ENCODE results near the gene SLC38A5. TPM values are rescaled to one million over a fixed set of nuclear protein-coding genes. Genes with fewer than 3 reads are reported as not detected.

SLC38A5 gene
- total RNA-seq, 4 donors from 2014 or later = 5.7 to 14.3 (median 11.3) TPM

DNA sequence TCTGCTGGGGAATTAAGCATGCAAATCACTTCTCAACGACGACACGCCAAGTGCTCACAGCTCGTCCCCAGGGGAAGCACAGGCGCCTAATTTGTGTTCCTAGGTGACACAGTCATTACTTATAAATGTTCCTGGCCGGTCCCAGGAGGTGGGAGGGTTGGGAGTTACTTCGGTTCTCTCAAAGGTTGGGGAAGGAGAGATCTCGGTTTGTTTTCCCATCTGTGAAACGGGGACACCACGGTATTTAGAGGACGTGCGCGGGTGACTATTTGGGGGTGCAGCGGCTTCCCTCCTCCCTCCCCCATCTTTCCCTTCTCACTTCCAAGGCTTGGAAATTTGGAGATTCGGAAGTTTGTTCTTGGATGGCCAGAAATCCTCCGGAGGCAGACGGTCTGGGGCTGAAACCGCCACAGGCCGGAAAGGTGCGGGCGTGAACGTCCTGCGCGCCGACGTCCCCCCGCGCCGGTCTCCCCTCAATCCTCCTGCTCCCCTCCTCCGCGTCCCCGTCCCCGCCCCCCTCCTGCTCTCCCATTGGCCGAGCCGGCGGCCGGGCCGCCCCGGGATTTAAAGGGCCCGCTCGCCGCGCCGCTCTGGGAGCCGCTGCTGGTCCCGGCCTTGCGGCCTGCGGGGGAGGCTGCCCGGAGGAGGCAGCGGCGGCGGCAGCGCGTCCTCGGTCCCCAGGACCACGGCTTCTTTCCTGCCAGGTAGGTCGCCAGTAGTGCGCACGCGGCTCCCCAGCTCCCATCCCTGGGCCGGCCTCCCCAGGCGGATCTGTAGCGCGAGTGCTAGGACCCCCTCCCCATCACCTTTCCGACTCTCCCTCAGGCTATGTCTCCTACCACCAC is 38.6 kb upstream of the SLC38A5 start, which contains the start of gene PORCN:
PORCN (plus strand) TSS at position 593 of the 845 bp plus-strand sequence. CDS start 829 bp downstream, outside the sequence.
- WGBS, 2 donors (ENCODE audit: low coverage in 1 of 2) = 57% methylated on average over 64 of the region's 65 CpGs; no CpG with 5 or more reads in 1 of the 2 donors
- no peak for TF ChIP-seq EP300 (IDR thresholded peaks at IDR 0.05; ENCODE audit: low read depth)
- TF ChIP-seq POLR2A (IDR thresholded peaks at IDR 0.05) = peak; percentile 65
- peak; percentile 22 to 41 (median 38) for TF ChIP-seq POLR2AphosphoS5 (IDR thresholded peaks at IDR 0.05)
- DNase-seq = peak; percentile 88
- no peaks in the 10 kb centered on the region for H3K9me3 ChIP-seq
- peak within 1 kb of the TSS; percentile 81 to 87 (median 84) for H3K27ac ChIP-seq
- H3K4me3 ChIP-seq = peak within 1 kb of the TSS; percentile 55 to 89 (median 64)
- H3K4me1 ChIP-seq = peaks cover 0 to 9% (median 2%) of the 10 kb centered on the region in 4 donors
- no peaks in the 10 kb centered on the region for H3K27me3 ChIP-seq
- in situ Hi-C loops (cut with MboI; ENCODE audit: low pct_ligation_motif_present in 1 of 4, low pct_unique_long_range_greater_than_20kb in 1 of 4, low sequenced_read_pairs in 3 of 4) (no loop called here), intact Hi-C loops (cut with DNase I; ENCODE audit: low total_unique reads) (no loop called here)
- H3K36me3 ChIP-seq = no peaks in the 10 kb centered on the region

GRCh38 chrX:48507246-48507645 is 37.2 kb upstream of the SLC38A5 start:
- 80% methylated on average over 5 of the region's 5 CpGs; no CpG with 5 or more reads in 1 of the 2 donors for WGBS, 2 donors (ENCODE audit: low coverage in 1 of 2)
- H3K4me1 ChIP-seq = peaks cover 0 to 9% (median 2%) of the 10 kb centered on the region in 4 donors
- H3K4me3 ChIP-seq = no peak overlapping the region
- DNase-seq = no peak
- intact Hi-C loops (cut with DNase I; ENCODE audit: low total_unique reads) (no loop called here), in situ Hi-C loops (cut with MboI; ENCODE audit: low pct_ligation_motif_present in 1 of 4, low pct_unique_long_range_greater_than_20kb in 1 of 4, low sequenced_read_pairs in 3 of 4) (no loop called here)
- no peaks in the 10 kb centered on the region for H3K27me3 ChIP-seq
- no peaks in the 10 kb centered on the region for H3K36me3 ChIP-seq
- H3K9me3 ChIP-seq = no peaks in the 10 kb centered on the region
- TF ChIP-seq, protein P1, sequence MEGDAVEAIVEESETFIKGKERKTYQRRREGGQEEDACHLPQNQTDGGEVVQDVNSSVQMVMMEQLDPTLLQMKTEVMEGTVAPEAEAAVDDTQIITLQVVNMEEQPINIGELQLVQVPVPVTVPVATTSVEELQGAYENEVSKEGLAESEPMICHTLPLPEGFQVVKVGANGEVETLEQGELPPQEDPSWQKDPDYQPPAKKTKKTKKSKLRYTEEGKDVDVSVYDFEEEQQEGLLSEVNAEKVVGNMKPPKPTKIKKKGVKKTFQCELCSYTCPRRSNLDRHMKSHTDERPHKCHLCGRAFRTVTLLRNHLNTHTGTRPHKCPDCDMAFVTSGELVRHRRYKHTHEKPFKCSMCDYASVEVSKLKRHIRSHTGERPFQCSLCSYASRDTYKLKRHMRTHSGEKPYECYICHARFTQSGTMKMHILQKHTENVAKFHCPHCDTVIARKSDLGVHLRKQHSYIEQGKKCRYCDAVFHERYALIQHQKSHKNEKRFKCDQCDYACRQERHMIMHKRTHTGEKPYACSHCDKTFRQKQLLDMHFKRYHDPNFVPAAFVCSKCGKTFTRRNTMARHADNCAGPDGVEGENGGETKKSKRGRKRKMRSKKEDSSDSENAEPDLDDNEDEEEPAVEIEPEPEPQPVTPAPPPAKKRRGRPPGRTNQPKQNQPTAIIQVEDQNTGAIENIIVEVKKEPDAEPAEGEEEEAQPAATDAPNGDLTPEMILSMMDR (IDR thresholded peaks at IDR 0.05) = no peak
- TF ChIP-seq POLR2AphosphoS5 (IDR thresholded peaks at IDR 0.05) (no peak), EP300 (IDR thresholded peaks at IDR 0.05; ENCODE audit: low read depth) (no peak), POLR2A (IDR thresholded peaks at IDR 0.05) (no peak)
- H3K27ac ChIP-seq = no peak overlapping the region

- intact Hi-C loops (cut with DNase I; ENCODE audit: low total_unique reads) = no loop called here
- Histone ChIP-seq H3K27me3 (no peaks in the 10 kb centered on the region), H3K4me3 (no peak overlapping the region), H3K4me1 (peaks cover 0 to 9% (median 2%) of the 10 kb centered on the region in 4 donors), H3K9me3 (no peaks in the 10 kb centered on the region), H3K36me3 (no peaks in the 10 kb centered on the region), H3K27ac (no peak overlapping the region)
- in situ Hi-C loops (cut with MboI; ENCODE audit: low pct_ligation_motif_present in 1 of 4, low pct_unique_long_range_greater_than_20kb in 1 of 4, low sequenced_read_pairs in 3 of 4) = no loop called here
- 60 to 82% methylated on average over 1 to 5 of the region's 5 CpGs for WGBS, 2 donors (ENCODE audit: low coverage in 1 of 2)
- TF ChIP-seq POLR2A (IDR thresholded peaks at IDR 0.05) = no peak
- TF ChIP-seq, protein P1 (IDR thresholded peaks at IDR 0.05) = no peak
- no peak for TF ChIP-seq EP300 (IDR thresholded peaks at IDR 0.05; ENCODE audit: low read depth)
- no peak for TF ChIP-seq POLR2AphosphoS5 (IDR thresholded peaks at IDR 0.05)
- no peak for DNase-seq
Measured at GRCh38 chrX:48505481-48505880, 35.4 kb upstream of the SLC38A5 start.

DNA sequence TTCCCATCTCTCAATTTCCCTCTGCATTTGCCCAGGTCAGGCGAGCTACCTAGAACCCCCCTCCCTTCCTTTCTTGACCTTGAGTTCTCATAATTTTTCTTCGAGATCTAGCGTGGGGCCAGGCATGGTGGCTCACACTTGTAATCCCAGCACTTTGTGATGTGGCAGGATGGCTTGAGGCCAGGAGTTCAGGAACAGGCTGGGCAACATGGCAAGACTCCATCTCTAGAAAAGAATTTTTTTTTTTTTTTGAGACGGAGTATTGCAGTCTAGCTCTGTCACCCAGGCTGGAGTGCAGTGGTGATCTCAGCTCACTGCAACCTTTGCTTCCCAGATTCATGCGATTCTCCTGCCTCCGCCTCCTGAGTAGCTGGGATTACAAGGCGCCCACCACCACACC is 34.2 kb upstream of the SLC38A5 start:
- WGBS, 2 donors (ENCODE audit: low coverage in 1 of 2) = 82% methylated on average over 7 of the region's 7 CpGs; no CpG with 5 or more reads in 1 of the 2 donors
- TF ChIP-seq POLR2A (IDR thresholded peaks at IDR 0.05) (no peak), POLR2AphosphoS5 (IDR thresholded peaks at IDR 0.05) (no peak), EP300 (IDR thresholded peaks at IDR 0.05; ENCODE audit: low read depth) (no peak)
- TF ChIP-seq, protein P1 (IDR thresholded peaks at IDR 0.05) = no peak
- in situ Hi-C loops (cut with MboI; ENCODE audit: low pct_ligation_motif_present in 1 of 4, low pct_unique_long_range_greater_than_20kb in 1 of 4, low sequenced_read_pairs in 3 of 4) = no loop called here

More for the DNA sequence above, 34.2 kb upstream of the SLC38A5 start:
- no peaks in the 10 kb centered on the region for H3K9me3 ChIP-seq
- no peak overlapping the region for H3K27ac ChIP-seq
- no peaks in the 10 kb centered on the region for H3K27me3 ChIP-seq
- no peaks in the 10 kb centered on the region for H3K36me3 ChIP-seq
- no peak for DNase-seq
- H3K4me3 ChIP-seq = no peak overlapping the region
- H3K4me1 ChIP-seq = peaks cover 0 to 5% (median 2%) of the 10 kb centered on the region in 4 donors
- intact Hi-C loops (cut with DNase I; ENCODE audit: low total_unique reads) = no loop called here
